Skeletal muscle satellite cell (primary cell): ENCODE measurements around the gene CD300LB.
"Not testable (repeated sequence)": the region's sequence is repeated elsewhere in the genome, so short reads cannot be mapped to it uniquely, and the experiment has no call there.

Experiments used
- H3K27me3 ChIP-seq: 2 replicates; pipeline ENCODE4 v1.7.0; 2013; ENCODE audit warnings: low read length; ENCODE audit not compliant: control insufficient read depth, insufficient read depth
- H3K36me3 ChIP-seq: 2 replicates; pipeline ENCODE4 v1.7.0; 2013; ENCODE audit warnings: mild to moderate bottlenecking, control low read depth, low read length; ENCODE audit not compliant: insufficient read depth
- H3K4me1 ChIP-seq: 2 replicates; pipeline ENCODE4 v1.7.0; 2013; ENCODE audit warnings: low read length; ENCODE audit not compliant: control insufficient read depth, insufficient read depth
- H3K4me2 ChIP-seq: 2 replicates; pipeline ENCODE4 v1.7.0; 2013; ENCODE audit warnings: mild to moderate bottlenecking, low read length
- H3K4me3 ChIP-seq: 2 replicates; pipeline ENCODE4 v1.7.0; 2013; ENCODE audit warnings: low read length
- H3K9ac ChIP-seq: 2 replicates; pipeline ENCODE4 v1.7.0; 2013; ENCODE audit warnings: mild to moderate bottlenecking, low read depth, low read length, moderate library complexity
- H3K9me3 ChIP-seq: replicated peaks from 2 replicates; pipeline ENCODE4 v1.7.0; 2013; ENCODE audit warnings: mild to moderate bottlenecking, control low read depth, low read length

The CD300LB gene

DNA sequence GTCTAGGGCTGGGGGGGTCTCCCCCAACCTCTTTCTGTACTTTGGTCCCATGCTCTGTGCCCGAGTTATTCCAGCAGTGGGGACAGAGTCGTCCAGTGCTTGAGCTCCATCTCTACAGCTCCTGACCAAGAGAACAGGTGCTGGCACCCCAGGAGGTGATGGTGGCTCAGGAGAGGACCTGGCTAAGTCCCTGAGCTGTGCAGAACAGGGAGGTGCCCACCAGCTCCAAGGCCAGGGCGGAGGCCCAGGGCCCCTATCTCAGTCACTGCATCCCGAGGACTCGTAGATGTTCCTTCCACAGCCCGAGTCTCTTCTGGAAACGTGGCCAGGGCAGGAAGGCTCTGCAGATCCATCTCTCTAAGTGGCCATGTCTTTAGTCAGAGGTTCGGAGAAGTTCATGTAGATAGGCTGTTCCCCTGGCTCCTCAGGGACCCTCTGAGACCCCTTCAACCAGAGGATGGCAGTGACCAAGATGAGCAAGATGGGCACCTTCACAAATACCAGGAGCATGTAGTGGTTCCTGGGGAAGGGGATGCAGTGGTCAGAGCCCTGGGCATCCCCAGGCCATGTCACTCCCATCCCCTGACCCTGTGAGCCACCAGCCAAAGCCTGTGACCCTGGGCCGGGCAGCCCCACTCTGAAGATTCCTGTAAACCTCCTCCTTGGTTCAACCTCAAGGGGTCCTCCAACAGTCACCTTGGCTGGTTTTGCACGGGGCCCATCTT is 8.7 kb downstream of the CD300LB start:
- Histone ChIP-seq H3K9ac (no peak overlapping the region), H3K36me3 (no peaks in the 10 kb centered on the region), H3K4me1 (no peaks in the 10 kb centered on the region), H3K4me3 (no peak overlapping the region), H3K27me3 (no peaks in the 10 kb centered on the region), H3K4me2 (no peak overlapping the region), H3K9me3 (no peaks in the 10 kb centered on the region)

- Histone ChIP-seq H3K4me3 (no peak overlapping the region), H3K36me3 (no peaks in the 10 kb centered on the region), H3K4me1 (no peaks in the 10 kb centered on the region), H3K9ac (no peak overlapping the region), H3K4me2 (no peak overlapping the region), H3K27me3 (no peaks in the 10 kb centered on the region), H3K9me3 (no peaks in the 10 kb centered on the region)
Measured at GRCh38 chr17:74521701-74522201, 9.5 kb downstream of the CD300LB start.

GRCh38 chr17:74520790-74521480 is 10.3 kb downstream of the CD300LB start:
- Histone ChIP-seq H3K9ac (no peak overlapping the region), H3K9me3 (no peaks in the 10 kb centered on the region), H3K27me3 (no peaks in the 10 kb centered on the region), H3K4me1 (no peaks in the 10 kb centered on the region), H3K36me3 (no peaks in the 10 kb centered on the region), H3K4me2 (no peak overlapping the region), H3K4me3 (no peak overlapping the region)

GRCh38 chr17:74520016-74520434 is 11.2 kb downstream of the CD300LB start:
- Histone ChIP-seq H3K27me3 (no peaks in the 10 kb centered on the region), H3K9ac (no peak overlapping the region), H3K4me1 (no peaks in the 10 kb centered on the region), H3K4me2 (no peak overlapping the region), H3K4me3 (no peak overlapping the region), H3K9me3 (no peaks in the 10 kb centered on the region), H3K36me3 (no peaks in the 10 kb centered on the region)

DNA sequence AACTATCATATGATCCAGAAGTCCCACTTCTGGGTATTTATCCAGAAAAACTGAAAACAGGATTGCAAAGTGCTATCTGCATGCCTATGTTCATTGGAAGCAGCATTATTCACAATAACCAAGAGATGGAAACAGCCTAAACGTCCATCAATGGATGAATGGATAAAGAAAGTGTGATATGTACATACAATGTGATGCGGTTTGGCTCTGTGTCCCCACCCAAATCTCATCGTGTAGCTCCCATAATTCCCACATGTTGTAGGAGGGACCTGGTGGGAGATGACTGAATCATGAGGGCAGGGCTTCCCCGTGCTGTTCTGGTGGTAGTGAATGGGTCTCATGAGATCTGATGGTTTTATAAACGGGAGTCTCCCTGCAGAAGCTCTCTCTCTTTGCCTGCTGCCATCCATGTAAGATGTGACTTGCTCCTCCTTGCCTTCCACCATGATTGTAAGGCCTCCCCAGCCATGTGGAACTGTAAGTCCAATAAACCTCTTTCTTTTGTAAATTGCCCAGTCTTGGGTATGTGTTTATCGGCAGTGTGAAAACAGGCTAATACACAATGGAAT is 12.8 kb downstream of the CD300LB start:
- H3K36me3 ChIP-seq, H3K9ac ChIP-seq, H3K4me2 ChIP-seq, H3K27me3 ChIP-seq, H3K4me1 ChIP-seq, H3K4me3 ChIP-seq: not testable (repeated sequence)
- H3K9me3 ChIP-seq: peaks cover 11% of the 10 kb centered on the region

GRCh38 chr17:74516561-74517328 is 14.5 kb downstream of the CD300LB start:
- no peaks in the 10 kb centered on the region for H3K4me1 ChIP-seq
- no peak overlapping the region for H3K4me2 ChIP-seq
- no peaks in the 10 kb centered on the region for H3K27me3 ChIP-seq
- no peak overlapping the region for H3K4me3 ChIP-seq
- no peaks in the 10 kb centered on the region for H3K36me3 ChIP-seq
- H3K9me3 ChIP-seq: peaks cover 11% of the 10 kb centered on the region
- no peak overlapping the region for H3K9ac ChIP-seq

DNA sequence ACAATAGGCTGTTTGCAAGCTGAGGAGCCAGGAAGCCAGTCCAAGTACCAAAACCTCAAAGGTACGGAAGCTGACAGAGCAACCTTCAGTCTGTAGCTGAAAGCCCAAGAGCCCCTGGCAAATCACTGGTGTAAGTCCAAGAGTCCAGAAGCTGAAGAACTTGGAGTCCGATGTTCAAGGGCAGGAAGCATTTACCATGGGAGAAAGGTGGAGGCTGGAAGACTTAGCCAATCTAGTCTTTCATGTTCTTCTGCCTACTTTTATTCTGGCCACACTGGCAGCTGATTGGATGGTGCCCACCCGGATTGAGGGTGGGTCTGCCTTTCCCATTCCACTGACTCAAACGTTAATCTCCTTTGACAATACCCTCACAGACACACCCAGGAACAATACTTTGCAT is 15.3 kb downstream of the CD300LB start:
- Histone ChIP-seq H3K9me3 (peaks cover 11% of the 10 kb centered on the region), H3K9ac (no peak overlapping the region), H3K27me3 (no peaks in the 10 kb centered on the region), H3K36me3 (no peaks in the 10 kb centered on the region), H3K4me3 (no peak overlapping the region), H3K4me1 (no peaks in the 10 kb centered on the region), H3K4me2 (no peak overlapping the region)

GRCh38 chr17:74514632-74515334 is 16.5 kb downstream of the CD300LB start:
- no peaks in the 10 kb centered on the region for H3K4me1 ChIP-seq
- no peak overlapping the region for H3K4me2 ChIP-seq
- H3K9me3 ChIP-seq: peaks cover 11% of the 10 kb centered on the region
- no peak overlapping the region for H3K4me3 ChIP-seq
- H3K9ac ChIP-seq: no peak overlapping the region
- no peaks in the 10 kb centered on the region for H3K27me3 ChIP-seq
- H3K36me3 ChIP-seq: no peaks in the 10 kb centered on the region

DNA sequence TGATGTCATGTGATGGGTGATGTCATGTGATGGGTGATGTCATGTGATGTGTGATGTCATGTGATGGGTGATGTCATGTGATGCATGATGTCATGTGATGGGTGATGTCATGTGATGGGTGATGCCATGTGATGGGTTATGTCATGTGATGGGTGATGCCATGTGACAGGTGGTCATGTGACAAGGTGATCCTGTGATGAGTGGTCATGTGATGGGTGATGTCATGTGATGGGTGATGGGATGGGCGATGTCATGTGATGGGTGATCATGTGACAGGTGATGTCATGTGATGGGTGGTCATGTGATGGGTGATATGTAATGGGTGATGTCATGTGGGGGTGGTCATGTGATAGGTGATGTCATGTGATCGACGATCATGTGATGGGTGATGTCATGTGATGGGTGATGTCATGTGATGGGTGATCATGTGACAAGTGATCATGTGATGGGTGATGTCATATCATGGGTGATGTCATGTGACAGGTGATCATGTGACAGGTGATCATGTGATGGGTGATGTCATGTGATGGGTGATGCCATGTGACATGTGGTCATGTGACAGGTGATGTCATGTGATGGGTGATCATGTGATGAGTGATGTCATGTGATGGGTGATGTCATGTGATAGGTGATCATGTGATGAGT is 17.2 kb downstream of the CD300LB start:
- H3K36me3 ChIP-seq: no peaks in the 10 kb centered on the region
- no peak overlapping the region for H3K4me3 ChIP-seq
- H3K9ac ChIP-seq: no peak overlapping the region
- no peaks in the 10 kb centered on the region for H3K27me3 ChIP-seq
- no peak overlapping the region for H3K4me2 ChIP-seq
- no peaks in the 10 kb centered on the region for H3K4me1 ChIP-seq
- H3K9me3 ChIP-seq: peaks cover 11% of the 10 kb centered on the region

- H3K9me3 ChIP-seq: peaks cover 11% of the 10 kb centered on the region
- H3K4me2 ChIP-seq: no peak overlapping the region
- no peak overlapping the region for H3K9ac ChIP-seq
- H3K4me1 ChIP-seq: no peaks in the 10 kb centered on the region
- no peaks in the 10 kb centered on the region for H3K36me3 ChIP-seq
- H3K4me3 ChIP-seq: no peak overlapping the region
- no peaks in the 10 kb centered on the region for H3K27me3 ChIP-seq
Measured at GRCh38 chr17:74512624-74513091, 18.6 kb downstream of the CD300LB start.
